SU-DHL-6 (cell line): ENCODE measurements around the gene CELA2A.

Experiments
- H2AFZ ChIP-seq: fragments of 200-600 bp; sonication (generic); 2 replicates; pipeline ENCODE4 v1.6.1; 2014; ENCODE audit warnings: low read depth, mild to moderate bottlenecking, moderate library complexity, mixed read lengths, antibody characterized with exemption, low read length; ENCODE audit not compliant: severe bottlenecking
- H3F3A ChIP-seq: fragments of 200-600 bp; shearing (Covaris generic); 2 replicates; pipeline ENCODE4 v1.6.0; 2016; ENCODE audit warnings: antibody characterized with exemption, mild to moderate bottlenecking; ENCODE audit not compliant: insufficient read depth
- H3K27ac ChIP-seq: fragments of 200-600 bp; sonication (generic); 2 replicates; pipeline ENCODE4 v1.5.1; 2016; ENCODE audit warnings: low read depth, mild to moderate bottlenecking, low read length, moderate library complexity, mixed read lengths
- H3K27me3 ChIP-seq: fragments of 200-600 bp; sonication (generic), shearing (Covaris generic); 2 replicates; pipeline ENCODE4 v1.6.0; 2014; ENCODE audit warnings: mild to moderate bottlenecking, low read length
- H3K36me3 ChIP-seq: fragments of 200-600 bp; sonication (generic); 2 replicates; pipeline ENCODE4 v1.6.1; 2014; ENCODE audit warnings: mild to moderate bottlenecking, low read length, mixed read lengths
- H3K4me2 ChIP-seq: fragments of 300-600, 200-600 bp; shearing (Covaris generic), sonication (generic); 2 replicates; pipeline ENCODE4 v1.6.0; 2014; ENCODE audit warnings: low read length, low read depth, mild to moderate bottlenecking; ENCODE audit not compliant: poor library complexity, severe bottlenecking
- H3K4me3 ChIP-seq: fragments of 200-600 bp; sonication (generic); 2 replicates; pipeline ENCODE4 v1.5.1; 2014; ENCODE audit warnings: antibody characterized with exemption, low read length, mild to moderate bottlenecking, mixed read lengths; ENCODE audit not compliant: insufficient read depth, poor library complexity, severe bottlenecking
- H3K79me2 ChIP-seq: fragments of 200-600 bp; sonication (generic); 2 replicates; pipeline ENCODE4 v1.6.1; 2014; ENCODE audit warnings: mild to moderate bottlenecking, low read length, moderate library complexity; ENCODE audit not compliant: insufficient read depth
- H3K9ac ChIP-seq: fragments of 200-600 bp; sonication (generic); 2 replicates; pipeline ENCODE4 v1.7.0; 2014; ENCODE audit warnings: mild to moderate bottlenecking, low read length
- H3K9me2 ChIP-seq: fragments of 200-600 bp; sonication (generic); replicated peaks from 2 replicates; pipeline ENCODE4 v1.6.1; 2014; ENCODE audit warnings: low read length; ENCODE audit not compliant: insufficient read depth
- H3K9me3 ChIP-seq: fragments of 200-600 bp; sonication (generic); 2 replicates; pipeline ENCODE4 v1.6.1; 2014; ENCODE audit warnings: low read length, mixed read lengths; ENCODE audit not compliant: insufficient read depth
- H4K20me1 ChIP-seq: fragments of 200-600 bp; sonication (generic); 2 replicates; pipeline ENCODE4 v1.6.1; 2014; ENCODE audit warnings: low read depth, mild to moderate bottlenecking, antibody characterized with exemption, low read length, moderate library complexity, mixed read lengths
- CTCF ChIP-seq: fragments of 200-600 bp; sonication (generic); IDR thresholded peaks from one replicate; pipeline ENCODE4 v1.5.1; 2017; ENCODE audit warnings: antibody characterized with exemption, mild to moderate bottlenecking, low read length, moderate library complexity; ENCODE audit not compliant: insufficient read depth, poor library complexity, severe bottlenecking
- EZH2phosphoT487 ChIP-seq: fragments of 200-600 bp; sonication (generic), shearing (Covaris generic); conservative IDR thresholded peaks from 2 replicates; pipeline ENCODE4 v1.6.1; 2018; ENCODE audit warnings: mild to moderate bottlenecking, antibody characterized with exemption, low read length, moderate library complexity, mixed read lengths

Gene CELA2A

GRCh38 chr1:15411593-15412137, 44.9 kb upstream of the CELA2A start:
- peak overlapping the region; percentile 87 for H3K9ac ChIP-seq
- TF ChIP-seq EZH2phosphoT487 = no peak
- TF ChIP-seq CTCF = no peak
- no peaks in the 10 kb centered on the region for H3K9me3 ChIP-seq
- no peaks in the 10 kb centered on the region for H3K9me2 ChIP-seq
- no peaks in the 10 kb centered on the region for H3K27me3 ChIP-seq
- peak overlapping the region; percentile 91 for H3K4me3 ChIP-seq
- H3K27ac ChIP-seq = peak overlapping the region; percentile 36; the same call in 1 of the 2 replicates
- H3K36me3 ChIP-seq = no peaks in the 10 kb centered on the region
- H3K4me2 ChIP-seq = peak overlapping the region; percentile 73
- H3F3A ChIP-seq = no peaks in the 10 kb centered on the region
- peaks cover 15% of the 10 kb centered on the region; the same call in 1 of the 2 replicates for H3K79me2 ChIP-seq
- no peak overlapping the region for H2AFZ ChIP-seq
- H4K20me1 ChIP-seq = no peaks in the 10 kb centered on the region

GRCh38 chr1:15412175-15412800, 44.2 kb upstream of the CELA2A start:
- H4K20me1 ChIP-seq = no peaks in the 10 kb centered on the region
- H3K27ac ChIP-seq = no peak overlapping the region
- no peaks in the 10 kb centered on the region for H3K36me3 ChIP-seq
- TF ChIP-seq EZH2phosphoT487 (no peak), CTCF (no peak)
- H3K4me2 ChIP-seq = no peak overlapping the region
- H2AFZ ChIP-seq = no peak overlapping the region
- no peaks in the 10 kb centered on the region for H3K9me3 ChIP-seq
- H3K9ac ChIP-seq = no peak overlapping the region
- H3K79me2 ChIP-seq = peaks cover 20% of the 10 kb centered on the region; the same call in 1 of the 2 replicates
- no peak overlapping the region for H3K4me3 ChIP-seq
- no peaks in the 10 kb centered on the region for H3K9me2 ChIP-seq
- H3K27me3 ChIP-seq = no peaks in the 10 kb centered on the region
- H3F3A ChIP-seq = no peaks in the 10 kb centered on the region

GRCh38 chr1:15412843-15413242, 43.7 kb upstream of the CELA2A start:
- Histone ChIP-seq H3K36me3 (no peaks in the 10 kb centered on the region), H3F3A (no peaks in the 10 kb centered on the region), H3K79me2 (peaks cover 20% of the 10 kb centered on the region; the same call in 1 of the 2 replicates), H4K20me1 (no peaks in the 10 kb centered on the region), H3K27ac (no peak overlapping the region), H2AFZ (no peak overlapping the region), H3K9ac (no peak overlapping the region), H3K4me3 (no peak overlapping the region), H3K9me2 (no peaks in the 10 kb centered on the region), H3K4me2 (no peak overlapping the region), H3K27me3 (no peaks in the 10 kb centered on the region), H3K9me3 (no peaks in the 10 kb centered on the region)
- TF ChIP-seq EZH2phosphoT487 (no peak), CTCF (no peak)
